ENCODE data around the gene OR10AD1. TPM values are rescaled to one million over a fixed set of nuclear protein-coding genes. Genes with fewer than 3 reads are reported as not detected.

OR10AD1 gene
- total RNA-seq, 3 donors from 2014 or later (not counting 1 experiment from before 2014, with no cell fraction given), result not detected

- Histone ChIP-seq H3K4me3 (ENCODE audit: low read length) (no peak overlapping the region), H3K27ac (ENCODE audit: low read length) (no peak overlapping the region), H3K27me3 (ENCODE audit: control insufficient read depth, insufficient read depth, low read length) (peaks cover 4% of the 10 kb centered on the region), H3K9me3 (ENCODE audit: control insufficient read depth, insufficient read depth, low read length) (no peaks in the 10 kb centered on the region), H3K36me3 (ENCODE audit: control insufficient read depth, insufficient read depth, low read length) (no peaks in the 10 kb centered on the region), H3K4me1 (ENCODE audit: control insufficient read depth, insufficient read depth, low read length) (no peaks in the 10 kb centered on the region)
- intact Hi-C loops (cut with micrococcal nuclease), result no loop called here
- Mint-ChIP-seq H3K9me3 (no peaks in the 10 kb centered on the region), H3K27me3 (ENCODE audit: low read depth in 2 of 2) (peaks cover 22 to 25% of the 10 kb centered on the region in 2 donors), H3K4me1 (no peaks in the 10 kb centered on the region), H3K36me3 (no peaks in the 10 kb centered on the region), H3K4me3 (no peak overlapping the region), H3K27ac (no peak overlapping the region)
- DNase-seq (no peak), ATAC-seq (no peak)
- TF ChIP-seq CTCF (IDR thresholded peaks at IDR 0.05), result no peak
- WGBS (ENCODE audit: insufficient coverage), result 57% methylated on average over 2 of the region's 3 CpGs
Observed at GRCh38 chr12:48175613-48176416, 27.3 kb downstream of the OR10AD1 start.

GRCh38 chr12:48169011-48169410 is 34.1 kb downstream of the OR10AD1 start:
- Histone ChIP-seq H3K4me3 (ENCODE audit: low read length) (no peak overlapping the region), H3K4me1 (ENCODE audit: control insufficient read depth, insufficient read depth, low read length) (no peaks in the 10 kb centered on the region), H3K9me3 (ENCODE audit: control insufficient read depth, insufficient read depth, low read length) (no peaks in the 10 kb centered on the region), H3K27me3 (ENCODE audit: control insufficient read depth, insufficient read depth, low read length) (no peaks in the 10 kb centered on the region), H3K27ac (ENCODE audit: low read length) (no peak overlapping the region), H3K36me3 (ENCODE audit: control insufficient read depth, insufficient read depth, low read length) (no peaks in the 10 kb centered on the region)
- Mint-ChIP-seq H3K4me1 (no peaks in the 10 kb centered on the region), H3K4me3 (no peak overlapping the region), H3K36me3 (no peaks in the 10 kb centered on the region), H3K27me3 (ENCODE audit: low read depth in 2 of 2) (peaks cover 9 to 17% of the 10 kb centered on the region in 2 donors), H3K9me3 (no peaks in the 10 kb centered on the region), H3K27ac (no peak overlapping the region)
- WGBS (ENCODE audit: insufficient coverage), result 93% methylated on average over 19 of the region's 19 CpGs
- no peak for DNase-seq
- no peak for TF ChIP-seq CTCF (IDR thresholded peaks at IDR 0.05)
- no peak for ATAC-seq
- intact Hi-C loops (cut with micrococcal nuclease), result loop anchor here (5.0 kb wide), 2 partner anchors 267 to 452 kb away; partner anchors contain the start of gene VDR

- no peaks in the 10 kb centered on the region for H3K36me3 Mint-ChIP-seq
- no peak overlapping the region for H3K27ac Mint-ChIP-seq
- no peak overlapping the region for H3K4me3 ChIP-seq (ENCODE audit: low read length)
- H3K4me3 Mint-ChIP-seq, result no peak overlapping the region
- peaks cover 17% of the 10 kb centered on the region in 2 donors for H3K27me3 Mint-ChIP-seq (ENCODE audit: low read depth in 2 of 2)
- WGBS (ENCODE audit: insufficient coverage), result 57% methylated on average over 1 of the region's 2 CpGs
- H3K9me3 Mint-ChIP-seq, result no peaks in the 10 kb centered on the region
- ATAC-seq (peak; percentile 76 to 93 (median 81)), DNase-seq (peak in 1 of 2 donors; percentile 89)
- intact Hi-C loops (cut with micrococcal nuclease), result loop anchor here (1.0 to 5.0 kb wide), 4 partner anchors 59 to 448 kb away; partner anchors contain the start of genes SENP1 and VDR
- H3K9me3 ChIP-seq (ENCODE audit: control insufficient read depth, insufficient read depth, low read length), result no peaks in the 10 kb centered on the region
- no peaks in the 10 kb centered on the region for H3K4me1 ChIP-seq (ENCODE audit: control insufficient read depth, insufficient read depth, low read length)
- H3K27ac ChIP-seq (ENCODE audit: low read length), result no peak overlapping the region
- H3K27me3 ChIP-seq (ENCODE audit: control insufficient read depth, insufficient read depth, low read length), result no peaks in the 10 kb centered on the region
- TF ChIP-seq CTCF (IDR thresholded peaks at IDR 0.05), result peak; percentile 97
- H3K36me3 ChIP-seq (ENCODE audit: control insufficient read depth, insufficient read depth, low read length), result no peaks in the 10 kb centered on the region
- H3K4me1 Mint-ChIP-seq, result no peaks in the 10 kb centered on the region
Observed at GRCh38 chr12:48165089-48165981, 37.8 kb downstream of the OR10AD1 start.
